ENCODE measurements around the gene ABHD2. TPM values are rescaled to one million over a fixed set of nuclear protein-coding genes. Genes with fewer than 3 reads are reported as not detected.

Gene ABHD2
- total and polyA plus RNA-seq, 4 donors, result 11.7 to 200 (median 59.3) TPM

GRCh38 chr15:89196994-89197393 is 108.7 kb downstream of the ABHD2 start:
- Histone ChIP-seq H3K9ac (ENCODE audit: insufficient read depth in 1 of 2, low read length in 2 of 2) (no peak overlapping the region), H3K27me3 (ENCODE audit: control insufficient read depth in 3 of 3, insufficient read depth in 3 of 3, low read length in 2 of 3) (no peaks in the 10 kb centered on the region), H3K27ac (ENCODE audit: low read depth in 1 of 2, low read length in 1 of 2) (no peak overlapping the region), H3K9me3 (ENCODE audit: control insufficient read depth in 4 of 4, insufficient read depth in 3 of 4, low read length in 3 of 4) (peaks cover 0 to 2% (median 0%) of the 10 kb centered on the region in 4 donors), H3K36me3 (ENCODE audit: control insufficient read depth in 4 of 4, insufficient read depth in 4 of 4, low read length in 4 of 4) (peaks cover 12 to 39% (median 24%) of the 10 kb centered on the region in 4 donors), H3K4me1 (ENCODE audit: control insufficient read depth in 5 of 5, insufficient read depth in 5 of 5, low read length in 5 of 5) (peaks cover 0 to 16% (median 0%) of the 10 kb centered on the region in 5 donors), H3K4me3 (no peak overlapping the region)
- DNase-seq, result peak in 2 of 3 donors; percentile 19 to 44
- no peak for TF ChIP-seq CTCF (IDR thresholded peaks at IDR 0.05; ENCODE audit: control extremely low read depth, extremely low read depth)
- WGBS, 2 donors, result 55 to 57% methylated on average over 7 of the region's 7 CpGs
- ATAC-seq (ENCODE audit: insufficient read depth, low FRiP score), result no peak

- no peak for TF ChIP-seq CTCF (IDR thresholded peaks at IDR 0.05; ENCODE audit: control extremely low read depth, extremely low read depth)
- Histone ChIP-seq H3K27me3 (ENCODE audit: control insufficient read depth in 3 of 3, insufficient read depth in 3 of 3, low read length in 2 of 3) (no peaks in the 10 kb centered on the region), H3K9me3 (ENCODE audit: control insufficient read depth in 4 of 4, insufficient read depth in 3 of 4, low read length in 3 of 4) (peaks cover 0 to 2% (median 0%) of the 10 kb centered on the region in 4 donors), H3K36me3 (ENCODE audit: control insufficient read depth in 4 of 4, insufficient read depth in 4 of 4, low read length in 4 of 4) (peaks cover 12 to 37% (median 24%) of the 10 kb centered on the region in 4 donors), H3K4me1 (ENCODE audit: control insufficient read depth in 5 of 5, insufficient read depth in 5 of 5, low read length in 5 of 5) (peaks cover 0 to 16% (median 0%) of the 10 kb centered on the region in 5 donors), H3K27ac (ENCODE audit: low read depth in 1 of 2, low read length in 1 of 2) (peak overlapping the region in 1 of 2 donors; percentile 61), H3K9ac (ENCODE audit: insufficient read depth in 1 of 2, low read length in 2 of 2) (no peak overlapping the region), H3K4me3 (no peak overlapping the region)
- ATAC-seq (ENCODE audit: insufficient read depth, low FRiP score) (peak; percentile 58), DNase-seq (peak; percentile 54 to 77 (median 69))
- WGBS, 2 donors, result 49 to 56% methylated on average over 4 of the region's 4 CpGs
These were observed 109.3 kb downstream of the ABHD2 start for GRCh38 chr15:89197503-89197971.

- no peak overlapping the region for H3K27ac ChIP-seq (ENCODE audit: low read depth in 1 of 2, low read length in 1 of 2)
- H3K4me3 ChIP-seq, result no peak overlapping the region
- ATAC-seq (ENCODE audit: insufficient read depth, low FRiP score) (no peak), DNase-seq (no peak)
- peaks cover 0 to 1% (median 0%) of the 10 kb centered on the region in 4 donors for H3K9me3 ChIP-seq (ENCODE audit: control insufficient read depth in 4 of 4, insufficient read depth in 3 of 4, low read length in 3 of 4)
- 86 to 94% methylated on average over 2 of the region's 2 CpGs for WGBS, 2 donors
- no peaks in the 10 kb centered on the region for H3K27me3 ChIP-seq (ENCODE audit: control insufficient read depth in 3 of 3, insufficient read depth in 3 of 3, low read length in 2 of 3)
- no peak for TF ChIP-seq CTCF (IDR thresholded peaks at IDR 0.05; ENCODE audit: control extremely low read depth, extremely low read depth)
- no peak overlapping the region for H3K9ac ChIP-seq (ENCODE audit: insufficient read depth in 1 of 2, low read length in 2 of 2)
- peaks cover 8 to 34% (median 18%) of the 10 kb centered on the region in 4 donors for H3K36me3 ChIP-seq (ENCODE audit: control insufficient read depth in 4 of 4, insufficient read depth in 4 of 4, low read length in 4 of 4)
- H3K4me1 ChIP-seq (ENCODE audit: control insufficient read depth in 5 of 5, insufficient read depth in 5 of 5, low read length in 5 of 5), result peaks cover 0 to 16% (median 0%) of the 10 kb centered on the region in 5 donors
These were observed 109.9 kb downstream of the ABHD2 start for GRCh38 chr15:89198196-89198595.

- Histone ChIP-seq H3K27ac (ENCODE audit: low read depth in 1 of 2, low read length in 1 of 2) (no peak overlapping the region), H3K9me3 (ENCODE audit: control insufficient read depth in 4 of 4, insufficient read depth in 3 of 4, low read length in 3 of 4) (no peaks in the 10 kb centered on the region), H3K36me3 (ENCODE audit: control insufficient read depth in 4 of 4, insufficient read depth in 4 of 4, low read length in 4 of 4) (peaks cover 4 to 32% (median 14%) of the 10 kb centered on the region in 4 donors), H3K4me3 (no peak overlapping the region), H3K9ac (ENCODE audit: insufficient read depth in 1 of 2, low read length in 2 of 2) (no peak overlapping the region), H3K27me3 (ENCODE audit: control insufficient read depth in 3 of 3, insufficient read depth in 3 of 3, low read length in 2 of 3) (no peaks in the 10 kb centered on the region), H3K4me1 (ENCODE audit: control insufficient read depth in 5 of 5, insufficient read depth in 5 of 5, low read length in 5 of 5) (peaks cover 0 to 16% (median 0%) of the 10 kb centered on the region in 5 donors)
- WGBS, 2 donors, result 94 to 98% methylated on average over 3 of the region's 3 CpGs
- no peak for ATAC-seq (ENCODE audit: insufficient read depth, low FRiP score)
- TF ChIP-seq CTCF (IDR thresholded peaks at IDR 0.05; ENCODE audit: control extremely low read depth, extremely low read depth), result no peak
- no peak for DNase-seq
These were observed 110.7 kb downstream of the ABHD2 start for GRCh38 chr15:89198934-89199333.

Data from lung (tissue), 12 donors.